Measurements from ENCODE around the gene N4BP3. TPM values are rescaled to one million over a fixed set of nuclear protein-coding genes. Genes with fewer than 3 reads are reported as not detected.

The N4BP3 gene
- total RNA-seq, 1 experiment from 2014 or later = 3.2 TPM

GRCh38 chr5:178141550-178141949 lies 28.2 kb downstream of the N4BP3 start:
- H3K27me3 ChIP-seq (replicated peaks; ENCODE audit: control insufficient read depth, insufficient read depth, low read length) = no peaks in the 10 kb centered on the region
- intact Hi-C loops (cut with micrococcal nuclease; ENCODE audit: unreplicated experiment) = no loop called here
- TF ChIP-seq, protein P1, sequence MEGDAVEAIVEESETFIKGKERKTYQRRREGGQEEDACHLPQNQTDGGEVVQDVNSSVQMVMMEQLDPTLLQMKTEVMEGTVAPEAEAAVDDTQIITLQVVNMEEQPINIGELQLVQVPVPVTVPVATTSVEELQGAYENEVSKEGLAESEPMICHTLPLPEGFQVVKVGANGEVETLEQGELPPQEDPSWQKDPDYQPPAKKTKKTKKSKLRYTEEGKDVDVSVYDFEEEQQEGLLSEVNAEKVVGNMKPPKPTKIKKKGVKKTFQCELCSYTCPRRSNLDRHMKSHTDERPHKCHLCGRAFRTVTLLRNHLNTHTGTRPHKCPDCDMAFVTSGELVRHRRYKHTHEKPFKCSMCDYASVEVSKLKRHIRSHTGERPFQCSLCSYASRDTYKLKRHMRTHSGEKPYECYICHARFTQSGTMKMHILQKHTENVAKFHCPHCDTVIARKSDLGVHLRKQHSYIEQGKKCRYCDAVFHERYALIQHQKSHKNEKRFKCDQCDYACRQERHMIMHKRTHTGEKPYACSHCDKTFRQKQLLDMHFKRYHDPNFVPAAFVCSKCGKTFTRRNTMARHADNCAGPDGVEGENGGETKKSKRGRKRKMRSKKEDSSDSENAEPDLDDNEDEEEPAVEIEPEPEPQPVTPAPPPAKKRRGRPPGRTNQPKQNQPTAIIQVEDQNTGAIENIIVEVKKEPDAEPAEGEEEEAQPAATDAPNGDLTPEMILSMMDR (IDR thresholded peaks at IDR 0.05; ENCODE audit: insufficient read depth in 1 of 2, low read depth in 1 of 2, low read length in 1 of 2, severe bottlenecking in 1 of 2, unreplicated experiment in 1 of 2) = no peak
- ChIA-PET CTCF (no interaction called here), POLR2A (no interaction called here)
- H3K9me3 ChIP-seq = no peaks in the 10 kb centered on the region
- BruUV-seq (replicated peaks) = no TSS peak
- H3K36me3 Mint-ChIP-seq (ENCODE audit: insufficient read depth, unreplicated experiment) = peaks cover 63% of the 10 kb centered on the region
- H3K9me3 Mint-ChIP-seq (ENCODE audit: unreplicated experiment) = no peaks in the 10 kb centered on the region
- H3K4me1 Mint-ChIP-seq (ENCODE audit: low read depth, unreplicated experiment) = no peaks in the 10 kb centered on the region
- peaks cover 3% of the 10 kb centered on the region; the same call in 1 of the 2 replicates for H3K4me1 ChIP-seq
- no peaks in the 10 kb centered on the region for H3K27me3 Mint-ChIP-seq (ENCODE audit: insufficient read depth, unreplicated experiment)
- DNase-seq = no peak
- peaks cover 3% of the 10 kb centered on the region; the same call in 1 of the 2 replicates for H3K36me3 ChIP-seq (ENCODE audit: control insufficient read depth, insufficient read depth, low read length)
- no peak overlapping the region for H3K4me3 Mint-ChIP-seq (ENCODE audit: unreplicated experiment)
- no peak overlapping the region for H3K27ac Mint-ChIP-seq (ENCODE audit: unreplicated experiment)
- no peak overlapping the region for H3K4me3 ChIP-seq (ENCODE audit: low read depth, low read length)

DNA sequence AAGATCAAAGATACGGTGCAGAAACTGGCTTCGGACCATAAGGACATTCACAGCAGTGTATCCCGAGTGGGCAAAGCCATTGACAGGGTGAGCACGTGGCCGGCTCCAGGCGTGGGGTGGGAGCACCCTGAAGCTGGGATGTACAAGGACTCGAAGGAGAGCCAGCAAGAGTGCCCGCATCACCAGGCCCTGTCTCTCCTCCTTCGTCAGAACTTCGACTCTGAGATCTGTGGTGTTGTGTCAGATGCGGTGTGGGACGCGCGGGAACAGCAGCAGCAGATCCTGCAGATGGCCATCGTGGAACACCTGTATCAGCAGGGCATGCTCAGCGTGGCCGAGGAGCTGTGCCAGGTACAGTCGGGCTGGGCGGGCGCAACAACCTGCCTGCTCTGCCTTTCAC lies 29.3 kb downstream of the N4BP3 start:
- CTCF ChIA-PET = interaction anchor here (2.1 kb wide), 1 partner anchor 67 kb away, joined by 15 read pairs; no protein-coding TSS in a partner anchor

GRCh38 chr5:178143246-178143645 lies 29.9 kb downstream of the N4BP3 start:
- TF ChIP-seq, protein P1 (IDR thresholded peaks at IDR 0.05; ENCODE audit: insufficient read depth in 1 of 2, low read depth in 1 of 2, low read length in 1 of 2, severe bottlenecking in 1 of 2, unreplicated experiment in 1 of 2) = no peak
- Mint-ChIP-seq H3K4me1 (ENCODE audit: low read depth, unreplicated experiment) (no peaks in the 10 kb centered on the region), H3K4me3 (ENCODE audit: unreplicated experiment) (no peak overlapping the region), H3K36me3 (ENCODE audit: insufficient read depth, unreplicated experiment) (peaks cover 75% of the 10 kb centered on the region), H3K27me3 (ENCODE audit: insufficient read depth, unreplicated experiment) (no peaks in the 10 kb centered on the region), H3K9me3 (ENCODE audit: unreplicated experiment) (no peaks in the 10 kb centered on the region), H3K27ac (ENCODE audit: unreplicated experiment) (no peak overlapping the region)
- no TSS peak for BruUV-seq (replicated peaks)
- H3K36me3 ChIP-seq (ENCODE audit: control insufficient read depth, insufficient read depth, low read length) = 0 out of 2 replicates have a peak, but pooled peaks cover 5% of the 10 kb centered on the region
- H3K4me3 ChIP-seq (ENCODE audit: low read depth, low read length) = no peak overlapping the region
- CTCF ChIA-PET = interaction anchor here (1.6 to 2.1 kb wide), 2 partner anchors 10 to 68 kb away, joined by 5 to 15 read pairs; partner anchors contain the start of gene NHP2
- peaks cover 3% of the 10 kb centered on the region; the same call in 1 of the 2 replicates for H3K4me1 ChIP-seq
- intact Hi-C loops (cut with micrococcal nuclease; ENCODE audit: unreplicated experiment) = no loop called here
- POLR2A ChIA-PET = no interaction called here
- no peaks in the 10 kb centered on the region for H3K27me3 ChIP-seq (replicated peaks; ENCODE audit: control insufficient read depth, insufficient read depth, low read length)
- no peak for DNase-seq
- no peaks in the 10 kb centered on the region for H3K9me3 ChIP-seq

More for the DNA sequence above, 29.3 kb downstream of the N4BP3 start:
- no peaks in the 10 kb centered on the region for H3K9me3 ChIP-seq
- intact Hi-C loops (cut with micrococcal nuclease; ENCODE audit: unreplicated experiment) = no loop called here
- H3K9me3 Mint-ChIP-seq (ENCODE audit: unreplicated experiment) = no peaks in the 10 kb centered on the region
- H3K4me3 ChIP-seq (ENCODE audit: low read depth, low read length) = no peak overlapping the region
- H3K4me3 Mint-ChIP-seq (ENCODE audit: unreplicated experiment) = no peak overlapping the region
- POLR2A ChIA-PET = no interaction called here
- H3K4me1 Mint-ChIP-seq (ENCODE audit: low read depth, unreplicated experiment) = no peaks in the 10 kb centered on the region
- H3K4me1 ChIP-seq = peaks cover 3% of the 10 kb centered on the region; the same call in 1 of the 2 replicates
- H3K27ac Mint-ChIP-seq (ENCODE audit: unreplicated experiment) = no peak overlapping the region
- H3K27me3 ChIP-seq (replicated peaks; ENCODE audit: control insufficient read depth, insufficient read depth, low read length) = no peaks in the 10 kb centered on the region
- TF ChIP-seq, protein P1 (IDR thresholded peaks at IDR 0.05; ENCODE audit: insufficient read depth in 1 of 2, low read depth in 1 of 2, low read length in 1 of 2, severe bottlenecking in 1 of 2, unreplicated experiment in 1 of 2) = no peak
- peaks cover 74% of the 10 kb centered on the region for H3K36me3 Mint-ChIP-seq (ENCODE audit: insufficient read depth, unreplicated experiment)
- no peak for DNase-seq
- H3K36me3 ChIP-seq (ENCODE audit: control insufficient read depth, insufficient read depth, low read length) = 0 out of 2 replicates have a peak, but pooled peaks cover 5% of the 10 kb centered on the region
- BruUV-seq (replicated peaks) = no TSS peak
- H3K27me3 Mint-ChIP-seq (ENCODE audit: insufficient read depth, unreplicated experiment) = no peaks in the 10 kb centered on the region

Measured in Caco-2 (cell line).